NCI-H774 (cell line): ENCODE results near the gene IL17B.

ENCODE experiments used
- DNase-seq: peaks from one replicate; lab custom pipeline; 2025; lab: John Stamatoyannopoulos, UW

IL17B gene

DNA sequence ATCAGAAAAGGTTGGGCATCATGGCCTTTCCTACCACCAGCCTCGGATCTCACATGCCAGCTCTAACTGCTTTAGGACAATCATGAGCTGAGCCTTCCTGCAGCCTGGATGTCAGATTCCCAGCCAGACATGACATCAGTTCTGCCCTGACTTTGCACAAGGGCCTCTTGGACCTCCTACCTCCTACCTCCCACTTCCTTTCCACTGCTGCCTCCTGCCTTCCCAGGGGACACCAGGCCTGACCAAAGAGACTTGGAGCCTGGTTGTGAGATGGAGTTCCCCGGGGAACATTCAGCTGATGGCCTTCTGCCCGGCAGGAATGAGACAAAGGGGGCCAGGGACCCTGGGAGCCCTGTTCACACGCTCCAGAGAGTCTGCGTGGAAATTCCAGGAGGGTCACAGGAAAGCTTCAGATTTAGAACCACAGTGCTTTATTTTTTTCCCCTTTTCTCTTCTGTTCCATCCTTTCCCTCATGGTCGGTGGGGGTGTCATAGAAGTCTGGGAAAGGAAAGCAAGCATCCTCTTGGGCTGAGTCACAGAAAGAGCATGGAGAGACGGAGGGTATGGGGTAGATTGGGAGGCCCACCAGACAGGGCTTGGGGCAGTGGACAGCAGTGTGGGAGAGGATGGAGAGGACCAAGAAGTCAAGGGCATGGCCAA is 35.4 kb upstream of the IL17B start:
- DNase-seq = no peak

DNA sequence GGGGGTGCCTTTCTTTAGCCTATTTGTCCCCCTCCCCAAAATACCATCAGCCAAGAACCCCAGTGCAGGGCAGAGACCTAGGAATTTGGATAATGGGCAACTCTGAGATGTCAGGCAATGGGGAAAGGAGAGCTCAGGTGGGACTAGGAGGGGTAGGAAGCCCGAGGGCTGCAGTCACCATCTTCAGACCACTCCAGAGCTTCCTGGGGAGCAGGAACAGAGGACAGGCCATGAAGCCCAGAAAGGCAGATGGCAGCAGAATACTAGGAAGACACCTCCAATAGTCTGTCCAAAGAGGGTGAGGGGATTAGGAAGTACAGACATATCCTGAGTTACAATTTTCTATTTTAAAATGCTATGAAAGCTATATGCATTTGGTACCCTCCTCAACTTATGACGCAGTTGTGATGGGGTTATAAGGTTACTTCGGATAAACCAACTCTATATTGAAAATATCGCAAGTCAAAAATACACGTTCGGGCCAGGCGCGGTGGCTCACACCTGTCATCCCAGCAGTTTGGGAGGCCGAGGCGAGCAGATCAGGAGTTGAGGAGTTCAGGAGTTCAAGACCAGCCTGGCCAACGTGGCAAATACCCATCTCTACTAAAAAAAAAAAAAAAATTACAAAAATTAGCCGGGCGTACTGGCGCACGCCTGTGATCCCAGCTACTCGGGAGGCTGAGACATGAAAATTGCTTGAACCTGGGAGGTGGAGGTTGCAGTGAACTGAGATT is 34.6 kb upstream of the IL17B start:
- DNase-seq = no peak

DNA sequence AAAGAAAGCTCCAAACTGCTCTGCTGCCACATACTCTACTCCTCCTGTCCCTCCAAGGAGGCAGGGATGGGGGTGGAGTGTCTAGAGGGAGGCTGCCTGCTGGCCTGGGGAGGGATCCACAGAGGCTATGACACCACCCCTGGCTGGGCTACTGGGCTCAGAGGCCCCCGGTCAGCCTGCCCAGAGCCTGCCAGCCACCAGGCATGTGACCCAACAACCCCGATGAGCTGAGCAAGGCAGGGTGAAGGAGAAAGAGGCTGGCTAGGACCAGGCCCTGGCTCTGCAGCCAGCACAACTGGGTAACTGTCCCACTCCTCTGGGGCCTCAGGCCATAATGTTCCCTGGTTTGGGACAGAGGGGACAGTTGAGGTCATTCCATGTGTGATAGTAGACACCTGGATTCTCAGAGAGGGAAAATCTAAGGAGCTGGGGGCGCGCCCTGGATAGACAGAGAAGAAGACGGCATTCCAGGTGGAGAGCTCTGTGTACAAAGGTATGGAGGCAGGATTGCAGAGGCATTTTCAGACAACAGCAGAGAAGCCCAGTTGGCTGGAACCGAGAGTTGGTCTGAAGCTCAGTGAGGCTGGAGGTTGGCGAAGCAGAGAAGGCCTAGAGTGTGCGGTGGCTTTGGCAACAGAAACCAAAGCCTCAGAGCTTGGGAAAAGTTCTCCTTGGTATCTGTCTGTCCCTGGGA is 33.8 kb upstream of the IL17B start:
- DNase-seq = no peak

DNA sequence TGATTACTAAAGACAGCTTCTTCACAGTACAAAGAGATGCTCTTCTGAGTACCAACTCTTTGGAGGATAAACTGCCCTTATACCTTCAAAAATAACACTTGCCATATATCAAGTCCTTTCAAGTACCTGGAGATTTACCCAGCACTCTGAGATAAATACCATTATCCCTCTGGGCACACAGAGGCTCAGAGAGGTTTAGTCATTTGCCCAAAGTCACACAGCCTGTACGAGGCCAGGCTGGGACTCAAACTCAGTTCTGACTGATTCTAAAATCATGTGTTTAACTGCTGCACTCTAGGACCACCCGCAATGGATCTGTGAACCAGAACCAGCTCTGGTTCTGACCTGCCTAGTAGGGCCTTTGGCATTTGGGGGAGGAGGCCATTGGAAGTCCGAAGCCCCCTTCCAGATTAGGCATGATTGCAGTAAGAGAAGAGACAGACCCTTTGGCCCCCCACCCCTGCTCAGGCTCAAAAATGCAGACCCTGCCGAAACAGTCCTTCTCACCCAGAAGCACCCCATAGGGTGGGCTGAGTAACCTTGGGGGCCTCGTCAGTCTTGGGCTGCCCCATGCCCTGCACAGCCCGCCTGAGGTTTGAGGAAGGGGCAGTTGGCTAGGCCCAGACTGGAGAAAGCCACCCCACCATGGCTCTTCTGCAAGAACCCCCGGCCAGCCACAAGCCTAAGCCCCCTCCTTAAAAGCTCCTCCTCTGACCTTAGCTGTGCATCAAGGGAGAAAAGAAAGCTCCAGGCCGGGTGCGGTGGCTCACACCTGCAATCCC is 32.8 kb upstream of the IL17B start:
- DNase-seq = no peak

DNA sequence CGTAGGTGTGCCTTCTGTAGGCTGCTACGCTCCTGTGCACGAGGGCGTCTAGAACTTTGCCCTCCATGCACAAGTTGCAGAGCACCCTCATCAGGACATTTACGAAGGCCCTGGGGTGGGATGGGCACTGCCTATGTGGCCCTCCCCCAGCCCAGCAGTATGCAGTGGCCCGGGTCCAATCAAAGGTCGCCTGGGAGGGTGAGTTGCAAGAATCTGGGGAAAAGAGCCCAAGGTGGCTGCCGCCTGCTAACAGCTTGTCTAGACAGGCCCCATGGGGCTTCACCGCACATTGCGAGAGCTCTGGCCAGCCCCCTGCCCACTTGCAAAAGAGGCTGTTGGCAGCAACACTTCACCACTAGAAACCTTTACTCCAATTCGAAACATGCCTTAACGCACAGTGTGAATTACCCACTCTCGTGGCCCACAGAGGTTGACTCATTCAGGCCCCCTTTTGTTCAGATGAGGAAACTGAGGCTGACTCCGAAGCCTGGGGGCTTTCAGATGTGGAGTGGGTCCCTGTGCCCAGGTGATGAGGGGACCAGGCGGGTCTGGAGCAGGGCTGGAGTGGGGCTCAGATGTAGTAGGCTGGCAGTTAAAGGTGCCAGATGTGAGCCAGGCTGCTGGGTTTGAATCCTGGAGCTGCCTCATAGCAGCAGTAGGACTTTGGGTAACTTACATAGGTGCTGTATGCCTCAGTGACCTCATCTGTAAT is 31.8 kb upstream of the IL17B start:
- DNase-seq = no peak

DNA sequence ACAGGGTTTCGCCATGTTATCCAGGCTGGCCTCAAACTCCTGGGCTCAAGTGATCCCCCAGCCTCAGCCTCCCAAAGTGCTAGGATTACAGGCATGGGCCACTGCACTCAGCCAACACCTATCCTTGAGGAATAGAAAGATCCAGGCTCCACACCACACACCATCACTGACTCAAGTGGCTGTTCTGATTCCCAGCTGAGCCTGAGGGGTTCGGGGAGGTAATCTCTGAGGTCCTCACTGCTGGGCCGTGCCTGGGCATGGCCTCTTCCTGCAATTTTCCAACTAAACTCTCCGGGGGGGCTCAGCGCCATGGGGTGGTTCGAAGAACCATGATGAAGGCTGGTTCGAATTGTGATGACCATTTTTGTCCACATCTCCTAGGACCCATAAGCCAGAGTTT is 31.0 kb upstream of the IL17B start:
- no peak for DNase-seq

DNA sequence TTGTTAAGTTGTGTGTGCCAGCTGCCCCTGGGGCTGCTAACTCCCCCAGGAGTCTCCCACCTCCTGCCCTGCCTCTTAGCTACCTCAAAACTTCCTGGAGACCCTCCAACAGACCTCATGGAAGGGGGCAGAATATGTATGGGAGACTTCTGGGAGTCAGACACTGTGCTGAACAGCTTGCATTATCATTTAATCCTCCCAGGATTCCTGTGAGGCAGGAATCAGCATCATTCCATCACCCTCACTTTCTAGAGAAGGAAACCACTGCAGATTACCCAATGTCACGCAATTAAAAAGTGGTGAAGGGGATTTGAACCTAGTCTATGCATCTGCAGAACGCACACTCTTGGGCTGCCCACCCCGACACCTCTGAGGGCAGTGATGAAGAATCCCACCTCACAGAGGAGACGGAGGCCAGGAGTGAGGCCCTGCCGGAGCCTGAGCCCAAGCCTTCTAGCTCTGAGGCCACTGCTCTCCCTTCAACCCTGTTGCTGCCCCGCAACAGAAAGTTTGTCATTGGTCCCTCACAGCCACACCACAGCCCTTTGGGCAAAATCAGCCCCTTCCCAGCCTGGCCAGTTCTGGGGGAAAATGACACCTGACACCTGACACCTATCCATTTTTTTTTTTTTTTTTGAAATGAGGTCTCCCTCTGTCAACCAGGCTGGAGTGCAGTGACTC is 30.3 kb upstream of the IL17B start:
- no peak for DNase-seq

DNA sequence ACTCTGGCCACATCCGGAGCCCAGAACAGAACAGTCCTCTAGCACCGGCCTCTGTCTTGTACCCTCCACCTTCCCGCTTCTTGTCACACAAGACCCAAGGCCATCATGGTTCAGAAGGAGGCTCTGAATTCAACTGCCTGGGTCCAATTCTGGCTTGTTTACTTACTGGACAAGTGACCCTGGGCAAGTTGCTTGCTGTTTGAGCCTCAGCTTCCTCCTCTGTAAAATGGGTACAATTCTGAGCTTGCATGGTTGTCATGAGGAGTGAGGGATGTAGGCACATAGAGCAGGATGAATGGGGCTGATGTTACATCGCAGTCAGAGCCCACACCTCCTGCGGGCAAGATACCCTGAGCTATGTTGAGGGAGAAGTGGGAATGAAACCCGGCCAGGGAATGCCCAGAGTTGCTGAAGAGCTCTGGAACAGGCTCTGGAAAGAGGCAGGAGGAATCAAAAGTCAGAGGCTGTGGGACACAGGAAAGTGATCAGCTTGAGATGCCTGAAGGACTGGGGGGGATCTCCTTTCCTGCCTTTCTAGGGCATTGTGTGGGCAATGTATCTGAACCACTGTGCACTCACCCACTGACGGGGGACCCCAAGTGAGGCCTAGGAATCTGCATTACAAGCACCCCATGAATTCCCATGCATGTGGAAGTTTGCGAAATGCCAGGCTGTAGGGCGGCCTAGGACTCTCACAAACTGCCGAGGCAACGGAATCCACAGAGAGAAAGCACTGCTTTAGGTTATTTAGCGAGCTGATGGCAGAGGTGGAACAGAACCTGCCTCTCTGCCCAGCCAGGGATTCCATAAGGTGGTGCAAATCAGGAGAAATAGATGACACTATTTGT is 29.4 kb upstream of the IL17B start:
- DNase-seq = no peak

DNA sequence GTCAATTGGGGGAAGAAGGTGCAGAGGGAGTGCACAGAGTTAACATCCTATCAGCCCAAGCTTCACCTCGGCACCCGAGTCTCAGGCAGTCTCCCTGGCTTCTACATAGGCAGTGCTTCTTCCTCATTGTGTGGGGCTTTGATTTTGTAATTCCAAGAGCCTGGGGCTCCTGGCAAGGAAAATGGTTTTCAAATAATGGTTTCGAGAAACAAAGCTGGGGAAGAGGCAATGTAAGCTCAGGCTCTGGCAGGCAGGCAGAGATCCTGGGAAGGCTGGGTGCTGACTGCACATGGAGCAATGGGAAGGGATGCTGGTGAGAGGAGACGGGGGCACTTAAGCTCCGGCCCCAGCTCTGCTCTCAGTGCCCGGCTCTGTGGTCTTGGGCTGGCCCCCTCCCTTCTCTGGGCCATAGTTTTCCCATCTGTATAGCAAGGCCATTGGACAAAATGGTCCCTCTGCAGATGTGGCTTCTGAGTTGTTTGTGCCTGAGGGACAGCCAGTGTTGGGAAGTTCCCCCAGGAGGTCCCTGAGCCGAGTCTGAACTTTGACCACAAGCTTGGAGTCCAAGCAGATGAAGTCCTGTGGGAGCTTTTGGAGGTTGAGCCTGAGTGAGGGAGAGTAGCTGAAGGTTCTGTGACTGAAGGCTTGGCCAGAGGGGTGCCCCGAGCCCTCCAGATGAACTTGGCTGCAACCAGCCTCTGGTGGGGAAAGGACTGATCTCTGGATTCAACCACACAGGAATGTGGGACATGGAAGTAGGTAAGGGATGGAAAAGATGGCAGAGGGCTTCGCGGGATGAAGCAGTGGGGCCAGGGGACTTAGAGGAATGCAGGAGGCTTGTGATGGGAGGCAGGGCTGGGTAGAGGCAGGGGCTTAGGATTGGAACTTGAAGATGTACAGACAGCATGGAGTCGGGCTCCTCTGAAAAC is 28.5 kb upstream of the IL17B start:
- no peak for DNase-seq

DNA sequence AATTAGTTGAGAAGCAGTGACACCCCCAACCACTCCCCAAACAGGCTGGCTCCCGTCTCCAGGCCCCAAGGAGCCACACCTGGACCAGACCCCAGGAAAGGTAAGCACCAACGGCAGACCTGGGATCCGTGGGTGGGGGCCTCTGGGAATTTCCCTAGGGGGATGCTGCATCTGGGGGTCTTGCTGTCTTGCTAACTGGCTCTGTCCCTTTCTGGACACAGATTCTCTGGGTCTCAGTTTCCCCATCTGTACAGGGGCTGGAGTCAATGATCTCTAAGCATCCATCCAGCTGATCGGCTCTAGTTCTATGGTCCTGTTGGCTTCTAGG is 27.9 kb upstream of the IL17B start:
- DNase-seq = no peak

DNA sequence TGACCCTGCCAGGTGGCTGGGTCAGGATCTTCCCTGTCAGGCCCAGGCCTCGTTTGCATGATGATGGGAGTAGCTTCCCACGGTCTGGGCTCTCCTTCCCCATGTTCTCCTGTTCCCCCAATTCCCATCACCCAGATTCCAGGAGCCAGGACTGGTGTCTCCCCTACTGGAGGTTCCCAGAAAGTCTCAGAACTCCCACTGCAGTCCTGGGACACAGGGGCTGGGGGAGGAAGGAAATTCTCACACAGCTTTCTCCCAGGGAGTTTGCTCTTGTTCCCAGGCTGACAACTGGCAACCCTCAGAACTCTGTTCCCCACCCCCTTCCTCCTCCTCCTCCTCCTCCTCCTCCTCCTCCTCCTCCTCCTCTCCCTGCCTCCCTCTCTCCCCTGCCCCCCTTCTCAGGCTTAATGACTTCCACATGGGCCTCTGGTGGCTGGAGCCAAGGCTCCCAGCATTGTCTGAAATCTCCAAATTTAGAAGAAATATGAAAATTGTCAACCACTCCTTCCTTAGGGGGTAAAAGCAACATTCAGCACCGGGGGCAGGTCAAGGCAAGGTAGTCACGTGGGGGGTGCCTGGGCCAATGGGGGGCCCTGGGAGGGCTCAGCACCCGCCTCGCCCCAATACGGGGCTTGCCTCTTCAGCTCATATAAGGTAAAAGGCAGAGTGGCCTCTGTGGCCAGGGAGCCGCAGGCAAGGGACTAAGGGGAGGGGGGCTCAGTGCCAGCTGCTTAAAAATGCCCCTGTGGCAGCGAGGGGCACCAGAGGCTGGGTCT is 27.3 kb upstream of the IL17B start:
- no peak for DNase-seq

DNA sequence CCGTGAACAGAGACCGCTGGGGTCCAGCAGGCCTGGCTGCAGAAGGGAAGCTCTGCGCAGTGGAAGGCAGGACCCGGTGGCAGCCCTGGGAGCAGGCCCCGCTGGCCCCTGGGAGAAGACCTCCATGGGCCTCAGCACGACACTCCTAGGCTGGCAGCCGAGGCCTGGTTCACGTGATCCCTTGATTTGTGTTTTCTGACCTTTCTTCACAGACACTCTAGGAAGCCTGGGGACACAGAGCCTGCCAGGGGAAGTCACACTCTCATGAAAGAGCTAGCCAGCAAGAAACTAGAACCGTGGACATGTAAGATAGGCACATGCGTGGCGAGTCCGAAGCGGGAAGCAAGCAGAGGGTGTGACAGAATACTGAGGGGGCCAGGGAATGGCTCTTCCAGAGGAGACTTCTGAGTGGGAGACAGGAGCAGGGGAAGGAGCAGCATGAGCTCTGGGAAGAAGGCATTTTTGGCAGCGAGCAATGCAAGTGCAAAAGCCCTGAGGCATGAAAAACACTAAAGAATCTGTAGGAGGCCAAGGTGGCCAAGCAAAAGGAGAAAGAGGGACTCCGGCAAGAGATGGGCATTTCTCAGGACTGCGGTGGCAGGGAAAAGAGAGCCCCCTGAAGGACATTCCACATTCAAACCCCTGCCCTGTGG is 26.6 kb upstream of the IL17B start:
- DNase-seq = no peak

DNA sequence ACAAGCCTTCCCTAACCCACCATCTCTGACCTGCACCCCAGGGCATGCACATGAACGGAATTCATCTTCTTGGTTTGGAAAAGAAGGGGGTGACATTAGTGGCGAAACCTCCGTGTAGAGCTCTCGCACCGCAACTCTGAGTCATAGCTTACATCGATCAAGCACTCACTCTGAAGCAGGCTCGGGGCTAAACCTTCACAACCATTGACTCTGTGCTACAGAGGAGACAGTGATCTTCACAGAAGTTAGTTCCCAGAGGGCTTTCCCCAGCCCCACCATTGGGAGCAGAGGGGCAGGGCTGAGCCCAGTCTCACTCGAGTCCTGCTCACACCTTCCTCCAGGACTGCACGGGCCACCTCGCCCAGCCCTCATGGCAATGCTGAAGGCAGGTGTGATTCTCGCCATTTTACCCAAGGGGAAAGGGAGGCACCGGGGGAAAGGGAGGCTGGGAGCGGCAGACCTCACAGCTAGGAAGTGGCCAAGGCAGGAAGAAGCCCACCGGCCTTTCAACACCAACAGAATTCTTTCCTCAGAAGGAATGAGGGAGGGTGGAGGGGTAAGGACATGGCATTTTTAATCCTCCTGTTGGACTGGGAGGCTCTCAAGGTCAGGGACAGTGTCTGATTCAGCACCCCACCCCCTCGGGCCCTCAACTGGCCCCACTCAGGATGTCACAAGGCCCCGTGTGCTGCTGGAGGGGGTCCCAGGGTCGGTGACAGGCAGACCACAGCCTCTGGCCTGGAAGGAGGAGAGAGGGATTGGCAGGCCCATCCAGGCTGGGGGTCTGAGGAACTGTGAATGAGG is 25.9 kb upstream of the IL17B start:
- DNase-seq = no peak

DNA sequence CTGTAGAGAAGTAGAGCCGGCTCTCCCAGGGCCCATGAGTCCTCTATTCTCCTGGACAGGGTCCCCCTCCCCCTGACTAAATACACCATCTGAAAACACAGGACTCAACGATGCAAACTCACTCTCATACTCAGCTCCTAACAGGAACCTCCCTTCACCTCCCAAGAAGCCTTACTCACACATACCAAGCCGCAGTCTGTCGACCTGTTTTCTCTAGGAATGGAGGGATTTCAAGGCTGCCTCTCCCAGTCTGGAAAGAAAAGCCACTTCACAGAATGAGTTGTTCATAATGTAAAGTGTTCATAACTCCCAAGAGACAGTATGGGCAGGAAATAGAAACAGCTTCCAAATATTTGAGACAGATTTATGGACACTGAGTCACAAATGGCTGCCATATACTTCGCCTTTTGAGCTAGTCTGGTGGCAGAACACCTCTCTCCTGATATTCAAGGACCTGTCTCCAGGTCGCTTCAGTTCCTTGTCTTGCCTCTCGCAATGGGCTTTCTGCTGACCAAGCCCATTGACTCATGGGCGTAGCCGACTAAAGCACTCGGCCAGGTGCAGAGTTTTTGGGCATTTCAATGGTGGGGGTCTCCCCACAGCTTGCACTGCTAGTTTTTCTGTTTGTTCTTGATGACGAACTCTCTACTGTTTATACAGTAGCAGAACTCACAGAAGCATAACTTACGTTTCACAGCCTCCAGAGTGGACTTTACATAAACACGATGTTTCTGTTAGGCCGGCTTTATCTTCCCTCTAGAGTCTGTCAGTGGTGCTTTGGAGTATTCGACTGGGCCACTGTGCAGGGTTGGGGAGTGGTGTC is 25.0 kb upstream of the IL17B start:
- DNase-seq = no peak

DNA sequence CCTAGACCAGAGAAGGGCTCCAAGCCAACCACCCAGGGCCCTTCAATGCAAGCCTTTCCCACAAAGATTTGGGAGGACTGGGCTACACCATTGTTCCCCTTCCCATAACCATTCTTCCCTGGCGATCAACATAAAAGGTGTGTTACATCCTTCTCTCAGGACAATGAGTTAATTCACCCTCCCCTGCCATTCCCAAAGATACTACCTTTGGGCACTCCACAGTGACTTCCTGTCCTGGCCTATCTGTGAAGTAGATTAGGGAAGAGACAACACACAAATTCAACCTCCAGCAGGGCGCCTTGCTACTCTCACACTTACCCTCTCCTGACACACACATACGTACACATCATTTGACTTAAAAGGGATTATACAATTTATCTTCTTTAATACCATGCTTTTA is 23.2 kb upstream of the IL17B start:
- no peak for DNase-seq

DNA sequence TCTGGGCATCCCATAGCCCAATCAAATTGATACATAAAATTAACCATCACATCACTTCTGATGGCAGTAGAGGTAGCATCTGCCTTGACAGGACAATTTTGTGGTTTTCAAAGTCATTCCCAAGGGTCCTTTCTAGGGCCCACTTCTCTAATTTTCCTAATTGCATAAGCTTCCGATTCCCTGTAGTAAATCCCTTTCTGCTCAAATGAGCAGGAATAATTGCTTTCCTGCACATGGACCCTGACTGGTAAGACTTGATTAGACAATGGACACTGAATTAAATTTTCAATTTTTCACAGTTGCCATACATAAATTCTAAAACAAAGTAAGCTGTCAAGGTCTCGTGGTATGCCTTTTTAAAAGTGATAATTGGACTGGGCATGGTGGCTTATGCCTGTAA is 22.0 kb upstream of the IL17B start:
- DNase-seq = no peak
